Measurements from ENCODE around the gene GANC. TPM values are rescaled to one million over a fixed set of nuclear protein-coding genes. Genes with fewer than 3 reads are reported as not detected.

GANC gene
- polyA plus RNA-seq, 3 donors = 14.5 to 24.4 (median 21.1) TPM

GRCh38 chr15:42395838-42396237 lies 122.8 kb downstream of the GANC start:
- Histone ChIP-seq H3K4me1 (ENCODE audit: control insufficient read depth in 1 of 2, insufficient read depth in 2 of 2, low read length in 2 of 2) (no peaks in the 10 kb centered on the region), H3K9me3 (replicated peaks in 1 of 2; ENCODE audit: control insufficient read depth in 1 of 2, insufficient read depth in 1 of 2, low read length in 2 of 2) (no peaks in the 10 kb centered on the region), H3K36me3 (replicated peaks in 1 of 2; ENCODE audit: control insufficient read depth in 1 of 2, insufficient read depth in 2 of 2, low read length in 2 of 2) (peaks cover 37 to 74% of the 10 kb centered on the region in 2 donors), H3K4me3 (replicated peaks in 1 of 3; ENCODE audit: low read depth in 2 of 3, low read length in 3 of 3) (no peak overlapping the region), H3K9ac (ENCODE audit: insufficient read depth, low read length, poor library complexity, severe bottlenecking) (no peak overlapping the region), H4K20me1 (ENCODE audit: insufficient read depth, low read length) (no peaks in the 10 kb centered on the region), H2AFZ (ENCODE audit: insufficient read depth, low read depth, low read length, poor library complexity, severe bottlenecking) (no peak overlapping the region), H3K79me2 (ENCODE audit: insufficient read depth, low read length) (no peaks in the 10 kb centered on the region), H3K4me2 (replicated peaks; ENCODE audit: extremely low read depth, low read length, poor library complexity, severe bottlenecking) (no peak overlapping the region), H3K27me3 (ENCODE audit: control insufficient read depth in 2 of 2, insufficient read depth in 2 of 2, low read length in 2 of 2) (no peaks in the 10 kb centered on the region), H3K27ac (ENCODE audit: low read depth in 1 of 2, low read length in 2 of 2) (no peak overlapping the region)
- DNase-seq = no peak
- TF ChIP-seq CTCF (IDR thresholded peaks at IDR 0.05) = no peak
- intact Hi-C loops (cut with micrococcal nuclease) = no loop called here
- WGBS (ENCODE audit: insufficient coverage) = 80% methylated on average over 1 of the region's 1 CpG
- H3K9me3 Mint-ChIP-seq = no peaks in the 10 kb centered on the region
- H3K27ac Mint-ChIP-seq = no peak overlapping the region
- H3K4me1 Mint-ChIP-seq = no peaks in the 10 kb centered on the region
- H3K36me3 Mint-ChIP-seq = peaks cover 46 to 68% of the 10 kb centered on the region in 2 donors
- H3K4me3 Mint-ChIP-seq = no peak overlapping the region
- peaks cover 0 to 2% (median 0%) of the 10 kb centered on the region in 3 donors for H3K27me3 Mint-ChIP-seq (ENCODE audit: low read depth in 3 of 3)

- Mint-ChIP-seq H3K4me3 (no peak overlapping the region), H3K27ac (peak overlapping the region in 6 of 7 donors; percentile 46 to 87 (median 75)), H3K36me3 (peaks cover 58 to 70% of the 10 kb centered on the region in 2 donors), H3K27me3 (ENCODE audit: low read depth in 3 of 3) (no peaks in the 10 kb centered on the region), H3K4me1 (peaks cover 20% of the 10 kb centered on the region), H3K9me3 (no peaks in the 10 kb centered on the region)
- Histone ChIP-seq H3K9me3 (replicated peaks in 1 of 2; ENCODE audit: control insufficient read depth in 1 of 2, insufficient read depth in 1 of 2, low read length in 2 of 2) (no peaks in the 10 kb centered on the region), H2AFZ (ENCODE audit: insufficient read depth, low read depth, low read length, poor library complexity, severe bottlenecking) (no peak overlapping the region), H3K36me3 (replicated peaks in 1 of 2; ENCODE audit: control insufficient read depth in 1 of 2, insufficient read depth in 2 of 2, low read length in 2 of 2) (peaks cover 50 to 89% of the 10 kb centered on the region in 2 donors), H3K4me3 (replicated peaks in 1 of 3; ENCODE audit: low read depth in 2 of 3, low read length in 3 of 3) (no peak overlapping the region), H3K4me1 (ENCODE audit: control insufficient read depth in 1 of 2, insufficient read depth in 2 of 2, low read length in 2 of 2) (peaks cover 8 to 14% of the 10 kb centered on the region in 2 donors), H3K79me2 (ENCODE audit: insufficient read depth, low read length) (no peaks in the 10 kb centered on the region), H4K20me1 (ENCODE audit: insufficient read depth, low read length) (no peaks in the 10 kb centered on the region), H3K27ac (ENCODE audit: low read depth in 1 of 2, low read length in 2 of 2) (peak overlapping the region; percentile 17 to 61), H3K4me2 (replicated peaks; ENCODE audit: extremely low read depth, low read length, poor library complexity, severe bottlenecking) (no peak overlapping the region), H3K9ac (ENCODE audit: insufficient read depth, low read length, poor library complexity, severe bottlenecking) (no peak overlapping the region), H3K27me3 (ENCODE audit: control insufficient read depth in 2 of 2, insufficient read depth in 2 of 2, low read length in 2 of 2) (no peaks in the 10 kb centered on the region)
- WGBS (ENCODE audit: insufficient coverage) = 79% methylated on average over 8 of the region's 24 CpGs
- TF ChIP-seq CTCF (IDR thresholded peaks at IDR 0.05) = no peak
- intact Hi-C loops (cut with micrococcal nuclease) = no loop called here
- DNase-seq = no peak
Measured at GRCh38 chr15:42401544-42402454, 128.8 kb downstream of the GANC start.

Measured in CD14-positive monocyte (primary cell).